ENCODE data around the gene HIVEP3.

Gene HIVEP3

DNA sequence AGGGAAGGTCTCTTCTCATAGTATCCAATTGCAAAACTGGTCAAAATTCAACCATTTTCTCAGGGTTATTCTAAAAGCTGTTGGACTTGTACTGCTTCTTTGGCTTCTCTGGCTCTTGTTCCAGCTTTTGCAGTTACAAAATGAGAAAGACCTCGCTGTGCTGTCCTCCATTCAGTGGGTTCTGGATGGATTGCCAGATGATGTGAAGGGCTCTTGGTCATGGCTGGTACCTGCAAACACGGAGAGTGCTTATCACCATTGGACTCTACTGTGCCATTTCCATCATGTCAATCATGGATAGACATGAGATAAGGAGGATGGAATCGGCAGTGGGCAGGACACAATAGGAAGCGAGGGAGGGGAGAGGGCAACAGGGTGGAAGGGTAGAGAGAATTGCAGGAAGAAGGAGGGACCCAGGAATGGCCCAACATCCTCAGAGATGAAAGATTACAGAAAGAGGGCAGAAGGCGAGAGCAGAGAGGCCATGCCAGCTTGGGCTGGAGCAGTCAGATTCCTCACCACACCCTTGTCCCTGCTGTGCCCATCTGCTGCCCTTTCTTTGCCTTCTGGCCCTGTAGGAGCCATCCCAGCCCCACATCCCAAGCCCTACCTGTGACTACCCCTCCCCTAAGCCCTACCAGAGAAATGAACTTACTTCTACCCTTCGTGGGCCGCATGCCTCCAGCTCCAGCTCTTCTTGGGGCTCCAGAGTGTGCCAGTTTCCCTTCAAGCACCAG is 70.3 kb downstream of the HIVEP3 start:
- no peak for DNase-seq (ENCODE audit: extremely low read depth, low read depth)
- TF ChIP-seq, protein P1, sequence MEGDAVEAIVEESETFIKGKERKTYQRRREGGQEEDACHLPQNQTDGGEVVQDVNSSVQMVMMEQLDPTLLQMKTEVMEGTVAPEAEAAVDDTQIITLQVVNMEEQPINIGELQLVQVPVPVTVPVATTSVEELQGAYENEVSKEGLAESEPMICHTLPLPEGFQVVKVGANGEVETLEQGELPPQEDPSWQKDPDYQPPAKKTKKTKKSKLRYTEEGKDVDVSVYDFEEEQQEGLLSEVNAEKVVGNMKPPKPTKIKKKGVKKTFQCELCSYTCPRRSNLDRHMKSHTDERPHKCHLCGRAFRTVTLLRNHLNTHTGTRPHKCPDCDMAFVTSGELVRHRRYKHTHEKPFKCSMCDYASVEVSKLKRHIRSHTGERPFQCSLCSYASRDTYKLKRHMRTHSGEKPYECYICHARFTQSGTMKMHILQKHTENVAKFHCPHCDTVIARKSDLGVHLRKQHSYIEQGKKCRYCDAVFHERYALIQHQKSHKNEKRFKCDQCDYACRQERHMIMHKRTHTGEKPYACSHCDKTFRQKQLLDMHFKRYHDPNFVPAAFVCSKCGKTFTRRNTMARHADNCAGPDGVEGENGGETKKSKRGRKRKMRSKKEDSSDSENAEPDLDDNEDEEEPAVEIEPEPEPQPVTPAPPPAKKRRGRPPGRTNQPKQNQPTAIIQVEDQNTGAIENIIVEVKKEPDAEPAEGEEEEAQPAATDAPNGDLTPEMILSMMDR (IDR thresholded peaks at IDR 0.05; ENCODE audit: low read depth, low read length) = no peak

DNA sequence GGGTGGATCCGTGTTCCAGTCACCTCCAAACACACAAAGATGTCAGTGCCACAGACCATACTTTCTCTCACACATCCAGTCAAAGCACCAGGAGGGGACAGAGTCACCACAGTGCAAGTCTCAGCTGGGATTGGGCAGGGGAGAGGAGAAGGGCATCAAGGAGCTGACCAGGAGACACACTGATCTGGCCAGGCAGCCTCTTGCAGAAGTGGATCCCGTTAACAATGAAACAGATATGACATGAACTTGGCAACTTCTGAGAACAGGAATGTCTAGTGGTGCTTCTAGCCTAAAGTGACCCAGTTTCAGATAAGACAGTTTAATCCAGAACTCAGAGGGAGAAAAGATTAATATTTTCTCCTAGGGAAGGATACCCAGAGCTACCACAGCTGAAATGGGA is 71.0 kb downstream of the HIVEP3 start:
- TF ChIP-seq, protein P1 (IDR thresholded peaks at IDR 0.05; ENCODE audit: low read depth, low read length) = no peak
- DNase-seq (ENCODE audit: extremely low read depth, low read depth) = no peak

DNA sequence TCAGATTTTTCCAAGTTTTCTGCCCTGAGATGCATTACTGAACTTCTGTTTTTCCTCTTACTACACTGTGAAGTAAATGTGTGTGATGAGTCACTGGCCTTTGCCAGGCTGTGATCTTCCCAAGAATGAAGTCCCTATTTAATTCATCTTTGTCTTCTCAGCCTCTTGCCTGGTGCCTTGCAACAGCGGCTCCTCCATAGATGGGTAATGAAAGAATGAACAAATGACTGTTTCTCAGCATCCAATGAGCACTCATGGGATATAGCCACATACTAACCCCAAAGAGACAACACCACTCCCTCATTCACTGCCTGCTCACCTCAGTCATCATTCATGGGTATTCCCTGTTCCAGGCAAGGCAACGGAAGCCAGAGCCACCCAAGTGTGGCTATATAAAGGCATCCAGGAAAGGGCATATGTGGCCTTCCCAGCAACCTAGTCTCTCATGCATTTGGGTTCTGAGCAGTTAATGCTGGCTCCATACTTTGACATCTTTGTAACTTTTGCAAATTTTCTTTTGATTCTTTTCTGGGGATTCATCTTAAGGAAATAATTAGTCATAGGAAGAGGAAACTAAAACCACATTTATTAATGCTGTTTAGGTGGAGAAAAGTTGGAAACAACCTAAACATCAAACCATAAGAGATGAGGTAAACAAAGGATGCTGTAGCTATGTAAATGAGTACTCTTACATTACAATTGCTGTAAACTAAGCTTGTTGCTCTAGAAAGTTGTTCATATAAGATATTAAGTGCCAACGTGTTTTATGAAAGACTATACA is 71.9 kb downstream of the HIVEP3 start:
- TF ChIP-seq, protein P1 (IDR thresholded peaks at IDR 0.05; ENCODE audit: low read depth, low read length) = no peak
- no peak for DNase-seq (ENCODE audit: extremely low read depth, low read depth)

DNA sequence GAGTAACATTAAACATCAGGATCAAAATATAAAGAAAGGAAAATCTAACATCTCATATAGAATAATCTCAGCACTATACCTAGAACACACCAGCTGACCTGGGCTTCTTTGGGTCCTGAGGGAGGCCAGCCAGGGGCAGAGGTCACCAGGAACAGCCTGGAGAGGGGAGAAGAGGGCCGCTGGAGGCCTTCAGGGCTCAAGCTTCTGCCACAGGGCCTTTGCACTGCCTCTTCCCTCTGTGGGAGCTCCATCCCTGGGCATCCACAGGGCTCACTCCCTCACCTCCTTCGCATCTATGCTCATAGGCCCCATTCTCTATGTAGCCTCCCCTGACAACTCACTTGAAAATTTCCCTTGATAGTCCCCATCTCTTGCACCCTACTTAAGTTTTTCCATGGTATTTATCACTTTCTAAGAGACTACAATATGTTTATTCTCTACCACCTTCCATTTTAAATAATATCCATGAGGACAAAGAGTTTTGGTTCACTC is 73.9 kb downstream of the HIVEP3 start:
- TF ChIP-seq, protein P1 (IDR thresholded peaks at IDR 0.05; ENCODE audit: low read depth, low read length) = no peak

DNA sequence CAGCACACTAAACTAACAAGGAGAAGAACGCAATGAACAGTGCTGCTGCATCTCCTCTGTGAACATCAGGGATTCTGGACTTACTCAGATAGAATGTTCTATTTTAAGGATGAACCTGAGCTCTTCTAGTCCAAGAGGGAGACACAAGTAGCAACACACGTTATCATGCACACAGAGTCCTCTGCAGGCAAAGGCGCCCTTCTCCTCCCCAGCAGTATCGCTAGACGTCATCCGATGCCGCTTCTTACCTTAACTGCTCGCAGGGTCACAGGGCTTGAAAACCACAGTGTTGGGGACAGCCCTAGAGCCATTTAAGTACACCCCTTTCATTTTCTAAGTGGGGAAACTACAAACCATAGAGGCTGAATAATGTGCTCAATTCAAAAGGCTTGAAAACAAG is 74.5 kb downstream of the HIVEP3 start:
- TF ChIP-seq, protein P1 (IDR thresholded peaks at IDR 0.05; ENCODE audit: low read depth, low read length) = no peak
- DNase-seq (ENCODE audit: extremely low read depth, low read depth) = no peak

More for the DNA sequence above, 73.9 kb downstream of the HIVEP3 start:
- no peak for DNase-seq (ENCODE audit: extremely low read depth, low read depth)

DNA sequence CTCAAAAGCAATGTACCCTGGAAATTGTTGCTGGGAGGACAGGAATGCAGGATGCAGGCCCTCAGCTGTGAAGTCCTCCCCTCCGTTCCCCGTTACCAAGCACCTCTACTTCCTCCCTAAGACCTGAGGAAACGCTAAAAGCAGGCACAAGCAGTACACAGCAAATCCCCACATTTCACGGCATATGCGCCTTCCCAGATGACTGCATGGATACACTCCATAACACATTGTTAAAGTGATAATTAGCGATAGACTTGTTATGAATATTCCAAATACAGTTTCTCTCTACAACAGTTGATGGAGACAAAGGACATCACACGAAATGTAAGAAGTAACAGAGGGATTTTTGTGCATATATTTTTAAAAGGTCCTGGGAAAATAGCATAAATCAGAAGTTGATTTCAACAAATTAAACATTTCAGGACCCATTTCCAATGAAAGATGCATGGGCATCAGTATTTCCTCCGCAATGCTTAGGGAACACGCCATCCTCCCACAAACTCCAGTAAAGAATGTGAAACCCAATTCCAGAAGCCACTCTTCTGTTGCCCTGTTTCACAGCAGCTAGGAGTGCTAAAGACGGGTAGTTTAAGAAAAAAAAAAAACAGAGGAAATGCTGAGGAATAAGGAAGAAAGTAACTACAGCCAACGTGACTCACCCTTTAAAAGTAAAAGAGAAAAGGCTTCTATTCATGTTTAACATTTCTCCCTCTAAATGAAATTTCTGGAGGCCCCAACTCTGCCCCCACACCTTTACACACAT is 75.5 kb downstream of the HIVEP3 start:
- DNase-seq (ENCODE audit: extremely low read depth, low read depth) = no peak
- TF ChIP-seq, protein P1 (IDR thresholded peaks at IDR 0.05; ENCODE audit: low read depth, low read length) = no peak

All from AG09319 (cell line).